Stimulated activated CD8-positive, alpha-beta memory T cell treated with anti-CD3 and anti-CD28 coated beads, Interleukin-7, amount 100 ng/mL, for 4 hours (primary cell): ENCODE data around the gene PCED1B.

ENCODE experiments used
- DNase-seq, 2 donors: peaks; one replicate each; pipeline ENCODE4 v3.0.0-alpha.2; 2020; ENCODE audit warnings: low read depth in 2 of 2

Gene PCED1B

GRCh38 chr12:47120736-47121135 lies 41.3 kb downstream of the PCED1B start:
- no peak for DNase-seq

- DNase-seq = no peak
Observed at GRCh38 chr12:47121146-47121545, 41.7 kb downstream of the PCED1B start.

GRCh38 chr12:47122602-47123001 lies 43.2 kb downstream of the PCED1B start:
- DNase-seq = no peak

- no peak for DNase-seq
Observed at GRCh38 chr12:47123730-47124129, 44.3 kb downstream of the PCED1B start.

- no peak for DNase-seq
Observed at GRCh38 chr12:47124451-47124850, 45.0 kb downstream of the PCED1B start.

GRCh38 chr12:47126246-47126645 lies 46.8 kb downstream of the PCED1B start:
- no peak for DNase-seq

GRCh38 chr12:47131011-47131410 lies 51.6 kb downstream of the PCED1B start:
- DNase-seq = no peak

GRCh38 chr12:47134005-47134404 lies 54.6 kb downstream of the PCED1B start:
- no peak for DNase-seq

GRCh38 chr12:47135578-47135977 lies 56.2 kb downstream of the PCED1B start:
- no peak for DNase-seq

GRCh38 chr12:47139000-47139681 lies 59.7 kb downstream of the PCED1B start:
- no peak for DNase-seq

GRCh38 chr12:47141459-47141858 lies 62.0 kb downstream of the PCED1B start:
- DNase-seq = no peak

- no peak for DNase-seq
Observed at GRCh38 chr12:47144769-47145168, 65.3 kb downstream of the PCED1B start.

- no peak for DNase-seq
Observed at GRCh38 chr12:47145188-47145587, 65.8 kb downstream of the PCED1B start.

GRCh38 chr12:47147739-47148138 lies 68.3 kb downstream of the PCED1B start:
- DNase-seq = no peak

- no peak for DNase-seq
Observed at GRCh38 chr12:47149146-47149545, 69.7 kb downstream of the PCED1B start.

GRCh38 chr12:47152095-47152494 lies 72.7 kb downstream of the PCED1B start:
- no peak for DNase-seq

- DNase-seq = no peak
Observed at GRCh38 chr12:47155457-47156166, 76.2 kb downstream of the PCED1B start.

- no peak for DNase-seq
Observed at GRCh38 chr12:47156167-47156736, 76.8 kb downstream of the PCED1B start.

- DNase-seq = no peak
Observed at GRCh38 chr12:47158792-47159191, 79.4 kb downstream of the PCED1B start.

GRCh38 chr12:47159348-47159747 lies 79.9 kb downstream of the PCED1B start:
- DNase-seq = no peak

- DNase-seq = no peak
Observed at GRCh38 chr12:47160316-47161244, 81.2 kb downstream of the PCED1B start.

- no peak for DNase-seq
Observed at GRCh38 chr12:47164116-47164515, 84.7 kb downstream of the PCED1B start.
